Measurements from ENCODE around the gene TBC1D19. TPM values are rescaled to one million over a fixed set of nuclear protein-coding genes. Genes with fewer than 3 reads are reported as not detected.

TBC1D19 gene
- total and polyA plus RNA-seq, 9 of the 15 experiments (the other 6 are each of a cell fraction or from before 2014, with no cell fraction given) = 0.73 to 5.6 (median 3.7) TPM

GRCh38 chr4:26757751-26758150, 173.9 kb downstream of the TBC1D19 start:
- no TSS peak for BruUV-seq (replicated peaks)
- Histone ChIP-seq H3K9me1 (ENCODE audit: control insufficient read depth, insufficient read depth, low read length) (no peaks in the 10 kb centered on the region), H3K9ac (ENCODE audit: insufficient read depth in 1 of 2, low read depth in 2 of 2, low read length in 2 of 2) (no peak overlapping the region), H3K27me3 (ENCODE audit: control insufficient read depth in 2 of 2, insufficient read depth in 2 of 2, low read length in 2 of 2) (no peaks in the 10 kb centered on the region), H3K27ac (ENCODE audit: extremely low read depth, low read depth, low read length) (no peak overlapping the region), H3K4me2 (ENCODE audit: insufficient read depth, low read length) (no peak overlapping the region), H3K4me1 (replicated peaks in 1 of 2; ENCODE audit: control insufficient read depth in 2 of 2, insufficient read depth in 2 of 2, low read length in 2 of 2) (no peaks in the 10 kb centered on the region), H3K4me3 (no peak overlapping the region), H4K20me1 (replicated peaks; ENCODE audit: control insufficient read depth, insufficient read depth, low read length) (no peaks in the 10 kb centered on the region), H2AFZ (ENCODE audit: low read depth, low read length) (no peak overlapping the region), H3K79me2 (ENCODE audit: control insufficient read depth, insufficient read depth, low read length) (no peaks in the 10 kb centered on the region), H3K36me3 (ENCODE audit: control insufficient read depth, insufficient read depth, low read length) (no peaks in the 10 kb centered on the region), H3K9me3 (replicated peaks; ENCODE audit: control insufficient read depth, insufficient read depth, low read depth, low read length) (no peaks in the 10 kb centered on the region)
- no peak for ATAC-seq
- TF ChIP-seq, protein P1, sequence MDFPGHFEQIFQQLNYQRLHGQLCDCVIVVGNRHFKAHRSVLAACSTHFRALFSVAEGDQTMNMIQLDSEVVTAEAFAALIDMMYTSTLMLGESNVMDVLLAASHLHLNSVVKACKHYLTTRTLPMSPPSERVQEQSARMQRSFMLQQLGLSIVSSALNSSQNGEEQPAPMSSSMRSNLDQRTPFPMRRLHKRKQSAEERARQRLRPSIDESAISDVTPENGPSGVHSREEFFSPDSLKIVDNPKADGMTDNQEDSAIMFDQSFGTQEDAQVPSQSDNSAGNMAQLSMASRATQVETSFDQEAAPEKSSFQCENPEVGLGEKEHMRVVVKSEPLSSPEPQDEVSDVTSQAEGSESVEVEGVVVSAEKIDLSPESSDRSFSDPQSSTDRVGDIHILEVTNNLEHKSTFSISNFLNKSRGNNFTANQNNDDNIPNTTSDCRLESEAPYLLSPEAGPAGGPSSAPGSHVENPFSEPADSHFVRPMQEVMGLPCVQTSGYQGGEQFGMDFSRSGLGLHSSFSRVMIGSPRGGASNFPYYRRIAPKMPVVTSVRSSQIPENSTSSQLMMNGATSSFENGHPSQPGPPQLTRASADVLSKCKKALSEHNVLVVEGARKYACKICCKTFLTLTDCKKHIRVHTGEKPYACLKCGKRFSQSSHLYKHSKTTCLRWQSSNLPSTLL (IDR thresholded peaks at IDR 0.05) = no peak
- TF ChIP-seq ZNF3 (CRISPR knock-in tag; IDR thresholded peaks at IDR 0.05) = no peak
- TF ChIP-seq ESRRA (IDR thresholded peaks at IDR 0.05; ENCODE audit: borderline replicate concordance, low read depth) = no peak
- no peak for TF ChIP-seq ELF1 (tag; IDR thresholded peaks at IDR 0.05)
- no peak for TF ChIP-seq BRD4 (IDR thresholded peaks at IDR 0.05)
- no peak for TF ChIP-seq ZFP1 (CRISPR knock-in tag; IDR thresholded peaks at IDR 0.05)
- TF ChIP-seq ZNF354B (CRISPR knock-in tag; IDR thresholded peaks at IDR 0.05) = no peak
- no peak for TF ChIP-seq ZNF79 (CRISPR knock-in tag; IDR thresholded peaks at IDR 0.05; ENCODE audit: low read depth)
- TF ChIP-seq ZNF146 (CRISPR knock-in tag; IDR thresholded peaks at IDR 0.05; ENCODE audit: unreplicated experiment) = no peak
- no peak for TF ChIP-seq ZNF561 (CRISPR knock-in tag; conservative IDR thresholded peaks at IDR 0.05)
- TF ChIP-seq MED1 (CRISPR knock-in tag; IDR thresholded peaks at IDR 0.05; ENCODE audit: borderline replicate concordance) = no peak
- TF ChIP-seq, protein P2, sequence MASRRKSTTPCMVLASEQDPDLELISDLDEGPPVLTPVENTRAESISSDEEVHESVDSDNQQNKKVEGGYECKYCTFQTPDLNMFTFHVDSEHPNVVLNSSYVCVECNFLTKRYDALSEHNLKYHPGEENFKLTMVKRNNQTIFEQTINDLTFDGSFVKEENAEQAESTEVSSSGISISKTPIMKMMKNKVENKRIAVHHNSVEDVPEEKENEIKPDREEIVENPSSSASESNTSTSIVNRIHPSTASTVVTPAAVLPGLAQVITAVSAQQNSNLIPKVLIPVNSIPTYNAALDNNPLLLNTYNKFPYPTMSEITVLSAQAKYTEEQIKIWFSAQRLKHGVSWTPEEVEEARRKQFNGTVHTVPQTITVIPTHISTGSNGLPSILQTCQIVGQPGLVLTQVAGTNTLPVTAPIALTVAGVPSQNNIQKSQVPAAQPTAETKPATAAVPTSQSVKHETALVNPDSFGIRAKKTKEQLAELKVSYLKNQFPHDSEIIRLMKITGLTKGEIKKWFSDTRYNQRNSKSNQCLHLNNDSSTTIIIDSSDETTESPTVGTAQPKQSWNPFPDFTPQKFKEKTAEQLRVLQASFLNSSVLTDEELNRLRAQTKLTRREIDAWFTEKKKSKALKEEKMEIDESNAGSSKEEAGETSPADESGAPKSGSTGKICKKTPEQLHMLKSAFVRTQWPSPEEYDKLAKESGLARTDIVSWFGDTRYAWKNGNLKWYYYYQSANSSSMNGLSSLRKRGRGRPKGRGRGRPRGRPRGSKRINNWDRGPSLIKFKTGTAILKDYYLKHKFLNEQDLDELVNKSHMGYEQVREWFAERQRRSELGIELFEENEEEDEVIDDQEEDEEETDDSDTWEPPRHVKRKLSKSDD (conservative IDR thresholded peaks at IDR 0.05; ENCODE audit: low read length) = no peak
- TF ChIP-seq CBFA2T3 (IDR thresholded peaks at IDR 0.05) = no peak
- POLR2A ChIA-PET = no interaction called here
- WGBS (ENCODE audit: insufficient coverage, low coverage, missing lambda C conversion rate) = 21% methylated on average over 1 of the region's 1 CpG
- DNase-seq (ENCODE audit: extremely low read depth in 1 of 4, low spot score in 3 of 4) = no peak
- CTCF ChIA-PET (ENCODE audit: low intra/inter-chr PET ratio) = no interaction called here
- in situ Hi-C loops (cut with MboI) = no loop called here
- intact Hi-C loops (cut with micrococcal nuclease) = no loop called here
- FAIRE-seq = no peak
